ENCODE measurements around the gene ZNF831.

GRCh38 chr20:59242714-59243626 lies 79.3 kb downstream of the ZNF831 start:
- TF ChIP-seq, protein P1, sequence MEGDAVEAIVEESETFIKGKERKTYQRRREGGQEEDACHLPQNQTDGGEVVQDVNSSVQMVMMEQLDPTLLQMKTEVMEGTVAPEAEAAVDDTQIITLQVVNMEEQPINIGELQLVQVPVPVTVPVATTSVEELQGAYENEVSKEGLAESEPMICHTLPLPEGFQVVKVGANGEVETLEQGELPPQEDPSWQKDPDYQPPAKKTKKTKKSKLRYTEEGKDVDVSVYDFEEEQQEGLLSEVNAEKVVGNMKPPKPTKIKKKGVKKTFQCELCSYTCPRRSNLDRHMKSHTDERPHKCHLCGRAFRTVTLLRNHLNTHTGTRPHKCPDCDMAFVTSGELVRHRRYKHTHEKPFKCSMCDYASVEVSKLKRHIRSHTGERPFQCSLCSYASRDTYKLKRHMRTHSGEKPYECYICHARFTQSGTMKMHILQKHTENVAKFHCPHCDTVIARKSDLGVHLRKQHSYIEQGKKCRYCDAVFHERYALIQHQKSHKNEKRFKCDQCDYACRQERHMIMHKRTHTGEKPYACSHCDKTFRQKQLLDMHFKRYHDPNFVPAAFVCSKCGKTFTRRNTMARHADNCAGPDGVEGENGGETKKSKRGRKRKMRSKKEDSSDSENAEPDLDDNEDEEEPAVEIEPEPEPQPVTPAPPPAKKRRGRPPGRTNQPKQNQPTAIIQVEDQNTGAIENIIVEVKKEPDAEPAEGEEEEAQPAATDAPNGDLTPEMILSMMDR (IDR thresholded peaks at IDR 0.05 in 2 of 3, conservative IDR thresholded peaks at IDR 0.05 in 1 of 3; ENCODE audit: borderline replicate concordance in 1 of 3, insufficient read depth in 1 of 3, low read depth in 2 of 3, low read length in 2 of 3): no peak
- no peak for TF ChIP-seq ZNF274 (IDR thresholded peaks at IDR 0.05; ENCODE audit: low read depth, low read length)
- TF ChIP-seq, protein P2, sequence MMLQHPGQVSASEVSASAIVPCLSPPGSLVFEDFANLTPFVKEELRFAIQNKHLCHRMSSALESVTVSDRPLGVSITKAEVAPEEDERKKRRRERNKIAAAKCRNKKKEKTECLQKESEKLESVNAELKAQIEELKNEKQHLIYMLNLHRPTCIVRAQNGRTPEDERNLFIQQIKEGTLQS (IDR thresholded peaks at IDR 0.05): no peak
- TF ChIP-seq SP1 (IDR thresholded peaks at IDR 0.05; ENCODE audit: low read depth): no peak
- TF ChIP-seq CEBPB (IDR thresholded peaks at IDR 0.05; ENCODE audit: low read depth): no peak
- TF ChIP-seq TCF7L2 (IDR thresholded peaks at IDR 0.05; ENCODE audit: borderline replicate concordance, extremely low read depth, insufficient read depth, insufficient read length): no peak
- no peak for TF ChIP-seq POLR2AphosphoS5 (IDR thresholded peaks at IDR 0.05; ENCODE audit: low read depth, low read length)
- TF ChIP-seq POLR2A (IDR thresholded peaks at IDR 0.05; ENCODE audit: borderline replicate concordance, extremely low read depth, insufficient read depth, insufficient read length): no peak
- TF ChIP-seq, protein P3, sequence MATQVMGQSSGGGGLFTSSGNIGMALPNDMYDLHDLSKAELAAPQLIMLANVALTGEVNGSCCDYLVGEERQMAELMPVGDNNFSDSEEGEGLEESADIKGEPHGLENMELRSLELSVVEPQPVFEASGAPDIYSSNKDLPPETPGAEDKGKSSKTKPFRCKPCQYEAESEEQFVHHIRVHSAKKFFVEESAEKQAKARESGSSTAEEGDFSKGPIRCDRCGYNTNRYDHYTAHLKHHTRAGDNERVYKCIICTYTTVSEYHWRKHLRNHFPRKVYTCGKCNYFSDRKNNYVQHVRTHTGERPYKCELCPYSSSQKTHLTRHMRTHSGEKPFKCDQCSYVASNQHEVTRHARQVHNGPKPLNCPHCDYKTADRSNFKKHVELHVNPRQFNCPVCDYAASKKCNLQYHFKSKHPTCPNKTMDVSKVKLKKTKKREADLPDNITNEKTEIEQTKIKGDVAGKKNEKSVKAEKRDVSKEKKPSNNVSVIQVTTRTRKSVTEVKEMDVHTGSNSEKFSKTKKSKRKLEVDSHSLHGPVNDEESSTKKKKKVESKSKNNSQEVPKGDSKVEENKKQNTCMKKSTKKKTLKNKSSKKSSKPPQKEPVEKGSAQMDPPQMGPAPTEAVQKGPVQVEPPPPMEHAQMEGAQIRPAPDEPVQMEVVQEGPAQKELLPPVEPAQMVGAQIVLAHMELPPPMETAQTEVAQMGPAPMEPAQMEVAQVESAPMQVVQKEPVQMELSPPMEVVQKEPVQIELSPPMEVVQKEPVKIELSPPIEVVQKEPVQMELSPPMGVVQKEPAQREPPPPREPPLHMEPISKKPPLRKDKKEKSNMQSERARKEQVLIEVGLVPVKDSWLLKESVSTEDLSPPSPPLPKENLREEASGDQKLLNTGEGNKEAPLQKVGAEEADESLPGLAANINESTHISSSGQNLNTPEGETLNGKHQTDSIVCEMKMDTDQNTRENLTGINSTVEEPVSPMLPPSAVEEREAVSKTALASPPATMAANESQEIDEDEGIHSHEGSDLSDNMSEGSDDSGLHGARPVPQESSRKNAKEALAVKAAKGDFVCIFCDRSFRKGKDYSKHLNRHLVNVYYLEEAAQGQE (IDR thresholded peaks at IDR 0.05; ENCODE audit: low read depth): no peak
- no peak for TF ChIP-seq MAX (IDR thresholded peaks at IDR 0.05)
- TF ChIP-seq EZH2 (IDR thresholded peaks at IDR 0.05): no peak
- TF ChIP-seq RAD21 (IDR thresholded peaks at IDR 0.05; ENCODE audit: low read depth): no peak
- TF ChIP-seq SIN3A (IDR thresholded peaks at IDR 0.05; ENCODE audit: low read depth): no peak
